ENCODE data around the gene COX8A.

- TF ChIP-seq, protein P1, sequence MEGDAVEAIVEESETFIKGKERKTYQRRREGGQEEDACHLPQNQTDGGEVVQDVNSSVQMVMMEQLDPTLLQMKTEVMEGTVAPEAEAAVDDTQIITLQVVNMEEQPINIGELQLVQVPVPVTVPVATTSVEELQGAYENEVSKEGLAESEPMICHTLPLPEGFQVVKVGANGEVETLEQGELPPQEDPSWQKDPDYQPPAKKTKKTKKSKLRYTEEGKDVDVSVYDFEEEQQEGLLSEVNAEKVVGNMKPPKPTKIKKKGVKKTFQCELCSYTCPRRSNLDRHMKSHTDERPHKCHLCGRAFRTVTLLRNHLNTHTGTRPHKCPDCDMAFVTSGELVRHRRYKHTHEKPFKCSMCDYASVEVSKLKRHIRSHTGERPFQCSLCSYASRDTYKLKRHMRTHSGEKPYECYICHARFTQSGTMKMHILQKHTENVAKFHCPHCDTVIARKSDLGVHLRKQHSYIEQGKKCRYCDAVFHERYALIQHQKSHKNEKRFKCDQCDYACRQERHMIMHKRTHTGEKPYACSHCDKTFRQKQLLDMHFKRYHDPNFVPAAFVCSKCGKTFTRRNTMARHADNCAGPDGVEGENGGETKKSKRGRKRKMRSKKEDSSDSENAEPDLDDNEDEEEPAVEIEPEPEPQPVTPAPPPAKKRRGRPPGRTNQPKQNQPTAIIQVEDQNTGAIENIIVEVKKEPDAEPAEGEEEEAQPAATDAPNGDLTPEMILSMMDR (conservative IDR thresholded peaks at IDR 0.05; ENCODE audit: low read length): no peak
- no peak for TF ChIP-seq EZH2phosphoT487 (IDR thresholded peaks at IDR 0.05; ENCODE audit: borderline replicate concordance)
These were observed 22.5 kb upstream of the COX8A start for GRCh38 chr11:63951779-63952536.
